ENCODE data around the gene RABL6.

DNA sequence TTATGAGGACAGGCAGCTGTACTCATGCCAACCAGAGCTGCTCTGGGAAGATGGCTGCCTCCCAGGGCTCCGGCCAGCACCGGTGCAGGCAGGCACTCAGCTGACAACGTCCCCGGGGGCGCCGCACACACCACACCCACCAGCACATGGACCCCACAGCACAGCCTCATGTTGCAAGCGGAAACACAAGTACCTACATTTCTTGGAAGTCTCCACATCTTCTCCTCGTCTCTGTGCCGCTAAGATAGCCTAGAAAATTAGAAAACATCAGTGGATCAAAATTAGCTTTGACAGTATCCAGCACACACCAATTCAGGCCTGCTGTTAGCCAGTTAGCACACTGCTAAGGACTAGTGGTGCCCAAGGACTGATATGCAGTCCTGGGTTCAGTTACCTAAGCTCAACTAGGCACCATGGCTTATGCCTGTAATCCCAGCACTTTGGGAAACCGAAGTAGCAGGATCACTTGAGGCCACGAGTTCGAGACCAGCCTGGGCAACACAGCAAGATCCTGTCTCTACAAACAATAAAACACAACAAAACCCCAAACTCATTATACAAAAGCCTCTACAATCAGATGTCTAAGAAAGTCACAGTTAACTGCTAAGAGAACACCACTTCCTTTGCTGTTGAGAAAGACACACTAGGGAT lies 56.0 kb downstream of the RABL6 start:
- TF ChIP-seq, protein P1, sequence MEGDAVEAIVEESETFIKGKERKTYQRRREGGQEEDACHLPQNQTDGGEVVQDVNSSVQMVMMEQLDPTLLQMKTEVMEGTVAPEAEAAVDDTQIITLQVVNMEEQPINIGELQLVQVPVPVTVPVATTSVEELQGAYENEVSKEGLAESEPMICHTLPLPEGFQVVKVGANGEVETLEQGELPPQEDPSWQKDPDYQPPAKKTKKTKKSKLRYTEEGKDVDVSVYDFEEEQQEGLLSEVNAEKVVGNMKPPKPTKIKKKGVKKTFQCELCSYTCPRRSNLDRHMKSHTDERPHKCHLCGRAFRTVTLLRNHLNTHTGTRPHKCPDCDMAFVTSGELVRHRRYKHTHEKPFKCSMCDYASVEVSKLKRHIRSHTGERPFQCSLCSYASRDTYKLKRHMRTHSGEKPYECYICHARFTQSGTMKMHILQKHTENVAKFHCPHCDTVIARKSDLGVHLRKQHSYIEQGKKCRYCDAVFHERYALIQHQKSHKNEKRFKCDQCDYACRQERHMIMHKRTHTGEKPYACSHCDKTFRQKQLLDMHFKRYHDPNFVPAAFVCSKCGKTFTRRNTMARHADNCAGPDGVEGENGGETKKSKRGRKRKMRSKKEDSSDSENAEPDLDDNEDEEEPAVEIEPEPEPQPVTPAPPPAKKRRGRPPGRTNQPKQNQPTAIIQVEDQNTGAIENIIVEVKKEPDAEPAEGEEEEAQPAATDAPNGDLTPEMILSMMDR (conservative IDR thresholded peaks at IDR 0.05; ENCODE audit: low read length) = no peak
- TF ChIP-seq EZH2phosphoT487 (IDR thresholded peaks at IDR 0.05; ENCODE audit: borderline replicate concordance, low read depth, low read length) = no peak
